Dedifferentiated amniotic fluid mesenchymal stem cell (primary cell): ENCODE data around the gene CORIN.
"Not testable (repeated sequence)": the region's sequence is repeated elsewhere in the genome, so short reads cannot be mapped to it uniquely, and the experiment has no call there.

Experiments used
- DNase-seq: peaks from one replicate; pipeline ENCODE4 v3.0.0-alpha.2; 2016; ENCODE audit errors: extremely low spot score

Gene CORIN

GRCh38 chr4:47566969-47567368 lies 270.9 kb downstream of the CORIN start:
- no peak for DNase-seq

- no peak for DNase-seq
These were observed 271.3 kb downstream of the CORIN start for GRCh38 chr4:47566566-47566965.

GRCh38 chr4:47562297-47562696 lies 275.6 kb downstream of the CORIN start:
- DNase-seq = no peak

GRCh38 chr4:47561331-47561730 lies 276.5 kb downstream of the CORIN start:
- DNase-seq = no peak

GRCh38 chr4:47560682-47561081 lies 277.2 kb downstream of the CORIN start:
- no peak for DNase-seq

GRCh38 chr4:47557255-47557654 lies 280.6 kb downstream of the CORIN start:
- no peak for DNase-seq

- not testable (repeated sequence) for DNase-seq
These were observed 281.9 kb downstream of the CORIN start for GRCh38 chr4:47555920-47556319.

GRCh38 chr4:47553329-47554125 lies 284.3 kb downstream of the CORIN start:
- no peak for DNase-seq

- DNase-seq = no peak
These were observed 286.2 kb downstream of the CORIN start for GRCh38 chr4:47551682-47552081.

GRCh38 chr4:47550899-47551548 lies 286.8 kb downstream of the CORIN start:
- DNase-seq = no peak

GRCh38 chr4:47550357-47550756 lies 287.5 kb downstream of the CORIN start:
- DNase-seq = not testable (repeated sequence)
